ENCODE results near the gene TNFRSF18. TPM values are rescaled to one million over a fixed set of nuclear protein-coding genes. Genes with fewer than 3 reads are reported as not detected.

TNFRSF18 gene
- polyA plus RNA-seq, 1 donor (not counting 4 experiments of a cell fraction or from before 2014, with no cell fraction given) = 0.21 TPM

GRCh38 chr1:1240348-1240732 lies 33.9 kb upstream of the TNFRSF18 start:
- no peak overlapping the region for H3K27ac ChIP-seq (ENCODE audit: control insufficient read depth, insufficient read depth, low read length)
- H3K4me2 ChIP-seq (ENCODE audit: control insufficient read depth, extremely low read depth, insufficient read depth, low read depth, low read length) = no peak overlapping the region
- no peaks in the 10 kb centered on the region for H4K20me1 ChIP-seq (ENCODE audit: control insufficient read depth, extremely low read depth, insufficient read depth, low read length)
- no peak overlapping the region for H3K9ac ChIP-seq (ENCODE audit: control insufficient read depth, extremely low read depth, insufficient read depth, low read length)
- H3K9me3 ChIP-seq (ENCODE audit: control insufficient read depth, low read depth, low read length) = no peaks in the 10 kb centered on the region
- peaks cover 15% of the 10 kb centered on the region for H3K4me1 ChIP-seq (ENCODE audit: control insufficient read depth, extremely low read depth, insufficient read depth, low read length)
- dilution Hi-C loops (cut with MboI; ENCODE audit: extremely low pct_ligation_motif_present, low sequenced_read_pairs) = no loop called here
- FAIRE-seq (no peak), DNase-seq (ENCODE audit: low read depth, low spot score) (no peak)
- no peaks in the 10 kb centered on the region for H3K79me2 ChIP-seq (ENCODE audit: control insufficient read depth, insufficient read depth, low read length)
- H3K27me3 ChIP-seq (ENCODE audit: control insufficient read depth, extremely low read depth, insufficient read depth, low read length) = peaks cover 6% of the 10 kb centered on the region
- H3K9me1 ChIP-seq (ENCODE audit: control insufficient read depth, extremely low read depth, insufficient read depth, low read length) = no peaks in the 10 kb centered on the region
- no peak for TF ChIP-seq EZH2 (IDR thresholded peaks at IDR 0.05; ENCODE audit: low read length)
- TF ChIP-seq, protein P1, sequence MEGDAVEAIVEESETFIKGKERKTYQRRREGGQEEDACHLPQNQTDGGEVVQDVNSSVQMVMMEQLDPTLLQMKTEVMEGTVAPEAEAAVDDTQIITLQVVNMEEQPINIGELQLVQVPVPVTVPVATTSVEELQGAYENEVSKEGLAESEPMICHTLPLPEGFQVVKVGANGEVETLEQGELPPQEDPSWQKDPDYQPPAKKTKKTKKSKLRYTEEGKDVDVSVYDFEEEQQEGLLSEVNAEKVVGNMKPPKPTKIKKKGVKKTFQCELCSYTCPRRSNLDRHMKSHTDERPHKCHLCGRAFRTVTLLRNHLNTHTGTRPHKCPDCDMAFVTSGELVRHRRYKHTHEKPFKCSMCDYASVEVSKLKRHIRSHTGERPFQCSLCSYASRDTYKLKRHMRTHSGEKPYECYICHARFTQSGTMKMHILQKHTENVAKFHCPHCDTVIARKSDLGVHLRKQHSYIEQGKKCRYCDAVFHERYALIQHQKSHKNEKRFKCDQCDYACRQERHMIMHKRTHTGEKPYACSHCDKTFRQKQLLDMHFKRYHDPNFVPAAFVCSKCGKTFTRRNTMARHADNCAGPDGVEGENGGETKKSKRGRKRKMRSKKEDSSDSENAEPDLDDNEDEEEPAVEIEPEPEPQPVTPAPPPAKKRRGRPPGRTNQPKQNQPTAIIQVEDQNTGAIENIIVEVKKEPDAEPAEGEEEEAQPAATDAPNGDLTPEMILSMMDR (optimal IDR thresholded peaks at IDR 0.05 in 1 of 3, IDR thresholded peaks at IDR 0.05 in 1 of 3, conservative IDR thresholded peaks at IDR 0.05 in 1 of 3; ENCODE audit: extremely low read depth in 1 of 3, insufficient read depth in 2 of 3, low read length in 3 of 3) = no peak
- no peak overlapping the region for H2AFZ ChIP-seq (ENCODE audit: control insufficient read depth, low read length)
- H3K36me3 ChIP-seq (ENCODE audit: control insufficient read depth in 2 of 2, extremely low read depth in 1 of 2, insufficient read depth in 2 of 2, low read length in 2 of 2) = no peaks in the 10 kb centered on the region
- H3K4me3 ChIP-seq (ENCODE audit: control insufficient read depth in 2 of 3, extremely low read depth in 1 of 3, insufficient read depth in 2 of 3, low read depth in 1 of 3, low read length in 3 of 3) = no peak overlapping the region

GRCh38 chr1:1239614-1240347 lies 33.4 kb upstream of the TNFRSF18 start:
- Histone ChIP-seq H4K20me1 (ENCODE audit: control insufficient read depth, extremely low read depth, insufficient read depth, low read length) (no peaks in the 10 kb centered on the region), H2AFZ (ENCODE audit: control insufficient read depth, low read length) (no peak overlapping the region), H3K79me2 (ENCODE audit: control insufficient read depth, insufficient read depth, low read length) (no peaks in the 10 kb centered on the region), H3K9ac (ENCODE audit: control insufficient read depth, extremely low read depth, insufficient read depth, low read length) (no peak overlapping the region), H3K4me3 (ENCODE audit: control insufficient read depth in 2 of 3, extremely low read depth in 1 of 3, insufficient read depth in 2 of 3, low read depth in 1 of 3, low read length in 3 of 3) (no peak overlapping the region), H3K27me3 (ENCODE audit: control insufficient read depth, extremely low read depth, insufficient read depth, low read length) (peaks cover 6% of the 10 kb centered on the region), H3K36me3 (ENCODE audit: control insufficient read depth in 2 of 2, extremely low read depth in 1 of 2, insufficient read depth in 2 of 2, low read length in 2 of 2) (no peaks in the 10 kb centered on the region), H3K9me1 (ENCODE audit: control insufficient read depth, extremely low read depth, insufficient read depth, low read length) (no peaks in the 10 kb centered on the region), H3K9me3 (ENCODE audit: control insufficient read depth, low read depth, low read length) (no peaks in the 10 kb centered on the region), H3K4me1 (ENCODE audit: control insufficient read depth, extremely low read depth, insufficient read depth, low read length) (peaks cover 15% of the 10 kb centered on the region), H3K27ac (ENCODE audit: control insufficient read depth, insufficient read depth, low read length) (no peak overlapping the region), H3K4me2 (ENCODE audit: control insufficient read depth, extremely low read depth, insufficient read depth, low read depth, low read length) (no peak overlapping the region)
- no peak for TF ChIP-seq EZH2 (IDR thresholded peaks at IDR 0.05; ENCODE audit: low read length)
- TF ChIP-seq, protein P1 (optimal IDR thresholded peaks at IDR 0.05 in 1 of 3, IDR thresholded peaks at IDR 0.05 in 1 of 3, conservative IDR thresholded peaks at IDR 0.05 in 1 of 3; ENCODE audit: extremely low read depth in 1 of 3, insufficient read depth in 2 of 3, low read length in 3 of 3) = no peak
- DNase-seq (ENCODE audit: low read depth, low spot score) (no peak), FAIRE-seq (no peak)
- dilution Hi-C loops (cut with MboI; ENCODE audit: extremely low pct_ligation_motif_present, low sequenced_read_pairs) = no loop called here

Measured in keratinocyte (primary cell).